ENCODE measurements around the gene NME9.

- TF ChIP-seq POLR2A (IDR thresholded peaks at IDR 0.05; ENCODE audit: low read length) (no peak), GATA1 (IDR thresholded peaks at IDR 0.05; ENCODE audit: low read depth, low read length) (no peak)
Measured at GRCh38 chr3:138363322-138363721, 33.7 kb upstream of the NME9 start.
